H9 (cell line): ENCODE measurements around the gene GPR155. TPM values are rescaled to one million over a fixed set of nuclear protein-coding genes. Genes with fewer than 3 reads are reported as not detected.

ENCODE experiments used
- DNase-seq: peaks from one replicate; pipeline ENCODE4 v3.0.0-alpha.2; 2017
- H2AFZ ChIP-seq: one replicate; pipeline ENCODE4 v1.6.1; 2013; ENCODE audit warnings: mild to moderate bottlenecking, low read length, control low read depth, moderate library complexity
- H2AK5ac ChIP-seq: 2 replicates; pipeline ENCODE4 v1.6.1; 2013; ENCODE audit warnings: low read length, control low read depth, mixed read lengths; ENCODE audit not compliant: insufficient read length
- H2BK120ac ChIP-seq: one replicate; pipeline ENCODE4 v1.6.1; 2013; ENCODE audit warnings: low read depth, mild to moderate bottlenecking, low read length, control low read depth, inconsistent platforms; ENCODE audit not compliant: poor library complexity, severe bottlenecking
- H2BK12ac ChIP-seq: 2 replicates; pipeline ENCODE4 v1.6.1; 2013; ENCODE audit warnings: low read length, control low read depth, mixed read lengths, low read depth; ENCODE audit not compliant: insufficient read length
- H2BK15ac ChIP-seq: 2 replicates; pipeline ENCODE4 v1.6.1; 2013; ENCODE audit warnings: low read depth, low read length, control low read depth
- H2BK20ac ChIP-seq: one replicate; pipeline ENCODE4 v1.6.1; 2013; ENCODE audit warnings: low read depth, mild to moderate bottlenecking, low read length, control low read depth, inconsistent platforms; ENCODE audit not compliant: poor library complexity, severe bottlenecking
- H2BK5ac ChIP-seq: 2 replicates; pipeline ENCODE4 v1.6.1; 2013; ENCODE audit warnings: low read length, control low read depth, mixed read lengths; ENCODE audit not compliant: insufficient read length
- H3K14ac ChIP-seq: 2 replicates; pipeline ENCODE4 v1.6.1; 2013; ENCODE audit warnings: low read length, control low read depth; ENCODE audit not compliant: insufficient read depth
- H3K18ac ChIP-seq: 2 replicates; pipeline ENCODE4 v1.6.1; 2013; ENCODE audit warnings: low read depth, mild to moderate bottlenecking, mixed read lengths, low read length, control low read depth; ENCODE audit not compliant: insufficient read length
- H3K23ac ChIP-seq: 2 replicates; pipeline ENCODE4 v1.6.1; 2013; ENCODE audit warnings: low read length, control low read depth, mixed read lengths, low read depth; ENCODE audit not compliant: insufficient read length
- H3K23me2 ChIP-seq: 2 replicates; pipeline ENCODE4 v1.6.1; 2013; ENCODE audit warnings: low read depth, mild to moderate bottlenecking, mixed read lengths, low read length, control low read depth; ENCODE audit not compliant: insufficient read length, poor library complexity, severe bottlenecking
- H3K27ac ChIP-seq: 2 replicates; pipeline ENCODE4 v1.5.1; 2013; ENCODE audit warnings: low read length, control low read depth, mixed read lengths, low read depth; ENCODE audit not compliant: insufficient read length
- H3K27me3 ChIP-seq: 2 replicates; pipeline ENCODE4 v1.6.1; 2013; ENCODE audit warnings: low read length, control low read depth, inconsistent platforms; ENCODE audit not compliant: insufficient read depth
- H3K4ac ChIP-seq: 2 replicates; pipeline ENCODE4 v1.6.1; 2013; ENCODE audit warnings: low read depth, mild to moderate bottlenecking, control low read depth, inconsistent platforms, low read length, moderate library complexity
- H3K4me1 ChIP-seq: 2 replicates; pipeline ENCODE4 v1.6.1; 2013; ENCODE audit warnings: low read length, control low read depth, inconsistent platforms; ENCODE audit not compliant: insufficient read depth
- H3K4me2 ChIP-seq: 2 replicates; pipeline ENCODE4 v1.6.1; 2013; ENCODE audit warnings: low read length, control low read depth, mixed read lengths; ENCODE audit not compliant: insufficient read length, insufficient read depth
- H3K56ac ChIP-seq: 2 replicates; pipeline ENCODE4 v1.6.1; 2013; ENCODE audit warnings: low read depth, mild to moderate bottlenecking, mixed read lengths, low read length, control low read depth; ENCODE audit not compliant: insufficient read length
- H3K79me1 ChIP-seq: 2 replicates; pipeline ENCODE4 v1.6.1; 2013; ENCODE audit warnings: low read depth, mild to moderate bottlenecking, moderate library complexity, low read length, control low read depth, inconsistent platforms; ENCODE audit not compliant: insufficient read depth, poor library complexity, severe bottlenecking
- H3K79me2 ChIP-seq: 2 replicates; pipeline ENCODE4 v1.6.1; 2013; ENCODE audit warnings: low read length, control low read depth, inconsistent platforms; ENCODE audit not compliant: insufficient read depth
- H3K9ac ChIP-seq: 2 replicates; pipeline ENCODE4 v1.6.1; 2013; ENCODE audit warnings: low read length, control low read depth, mixed read lengths; ENCODE audit not compliant: insufficient read length; ENCODE audit errors: extremely low read depth
- H3K9me3 ChIP-seq: one replicate; pipeline ENCODE4 v1.6.1; 2013; ENCODE audit warnings: low read depth, low read length, inconsistent platforms; ENCODE audit not compliant: control insufficient read depth
- H3T11ph ChIP-seq: one replicate; pipeline ENCODE4 v1.6.1; 2013; ENCODE audit warnings: mild to moderate bottlenecking, low read length, control low read depth, inconsistent platforms
- H4K20me1 ChIP-seq: one replicate; pipeline ENCODE4 v1.6.1; 2013; ENCODE audit not compliant: control insufficient read depth, insufficient read length, insufficient read depth
- H4K5ac ChIP-seq: 2 replicates; pipeline ENCODE4 v1.6.1; 2013; ENCODE audit warnings: low read depth, mild to moderate bottlenecking, mixed read lengths, low read length, control low read depth; ENCODE audit not compliant: insufficient read length
- H4K8ac ChIP-seq: replicated peaks from 2 replicates; pipeline ENCODE4 v1.6.1; 2013; ENCODE audit warnings: low read length, control low read depth, mixed read lengths, low read depth; ENCODE audit not compliant: insufficient read length
- H4K91ac ChIP-seq: 2 replicates; pipeline ENCODE4 v1.6.1; 2013; ENCODE audit warnings: low read depth, mild to moderate bottlenecking, moderate library complexity, mixed read lengths, low read length, control low read depth; ENCODE audit not compliant: insufficient read length
- H3K27ac Mint-ChIP-seq, 3 experiments: 2 replicates in 2 of 3; 3 replicates in 1 of 3; pipeline ENCODE4 v1.8.0; 2020 to 2021; ENCODE audit warnings: mixed read lengths in 3 of 3, mild to moderate bottlenecking in 1 of 3, moderate library complexity in 1 of 3
- H3K27me3 Mint-ChIP-seq: 2 replicates; pipeline ENCODE4 v1.8.0; 2021; ENCODE audit warnings: low read depth, mild to moderate bottlenecking, moderate library complexity, mixed read lengths
- H3K36me3 Mint-ChIP-seq, 3 experiments: 2 replicates in 2 of 3; 3 replicates in 1 of 3; pipeline ENCODE4 v1.8.0; 2020 to 2021; ENCODE audit warnings: low read depth in 3 of 3, mixed read lengths in 3 of 3; ENCODE audit not compliant: insufficient read depth in 1 of 3
- H3K4me1 Mint-ChIP-seq, 2 experiments: 2 replicates each; pipeline ENCODE4 v1.8.0; 2020; ENCODE audit warnings: mixed read lengths in 2 of 2
- H3K4me3 Mint-ChIP-seq, 2 experiments: 2 replicates in 1 of 2; 3 replicates in 1 of 2; pipeline ENCODE4 v1.8.0; 2020 to 2021; ENCODE audit warnings: mild to moderate bottlenecking in 2 of 2, mixed read lengths in 2 of 2, moderate library complexity in 1 of 2
- H3K9me3 Mint-ChIP-seq, 2 experiments: 2 replicates in 1 of 2; 3 replicates in 1 of 2; pipeline ENCODE4 v1.8.0; 2020; ENCODE audit warnings: mild to moderate bottlenecking in 2 of 2, mixed read lengths in 2 of 2, moderate library complexity in 1 of 2
- WGBS: extraction: QIAGEN DNeasy Blood & Tissue Kit; methylation state at CpG from one replicate; pipeline ENCODE4 v1.1.7; 2013; ENCODE audit warnings: missing lambda C conversion rate, low lambda C conversion rate, mixed read lengths; ENCODE audit not compliant: insufficient read length; ENCODE audit errors: extremely low coverage; 5-methylcytosine and 5-hydroxymethylcytosine counted together
- total RNA-seq: library from RNA; stranded (reverse); gene quantifications from 2 replicates; pipeline ENCODE4 v1.2.1, GENCODE V29; 2021
- TF ChIP-seq, protein P1 (sequence below): fragments of 200-600 bp; sonication (generic); conservative IDR thresholded peaks from 3 replicates; pipeline ENCODE4 v1.8.0; 2021; ENCODE audit warnings: antibody characterized with exemption, mild to moderate bottlenecking

GPR155 gene
- total RNA-seq, 1 experiment from 2014 or later, result 0.35 TPM

GRCh38 chr2:174431902-174432301 is 54.9 kb downstream of the GPR155 start:
- Histone ChIP-seq H3K79me1 (no peaks in the 10 kb centered on the region), H4K8ac (no peak overlapping the region), H3K18ac (no peak overlapping the region), H4K20me1 (no peaks in the 10 kb centered on the region), H3K23me2 (no peaks in the 10 kb centered on the region), H3K9ac (no peak overlapping the region), H3K56ac (no peak overlapping the region), H3K79me2 (no peaks in the 10 kb centered on the region), H3K4me1 (no peaks in the 10 kb centered on the region), H2BK20ac (no peak overlapping the region), H3K23ac (no peak overlapping the region), H4K5ac (no peak overlapping the region), H3K9me3 (no peaks in the 10 kb centered on the region), H2BK120ac (no peak overlapping the region), H2BK15ac (no peak overlapping the region), H3K4ac (no peak overlapping the region), H3K14ac (no peak overlapping the region), H3T11ph (no peak overlapping the region), H2AK5ac (no peak overlapping the region), H2AFZ (no peak overlapping the region), H2BK12ac (no peak overlapping the region), H3K4me2 (no peak overlapping the region), H2BK5ac (no peak overlapping the region), H3K27me3 (no peaks in the 10 kb centered on the region), H3K27ac (no peak overlapping the region), H4K91ac (no peak overlapping the region)
- peaks cover 2 to 3% of the 10 kb centered on the region in 2 experiments; a peak in 3 of 5 replicates for H3K9me3 Mint-ChIP-seq
- H3K4me1 Mint-ChIP-seq, result no peaks in the 10 kb centered on the region; a peak in 1 of 4 replicates
- TF ChIP-seq, protein P1, sequence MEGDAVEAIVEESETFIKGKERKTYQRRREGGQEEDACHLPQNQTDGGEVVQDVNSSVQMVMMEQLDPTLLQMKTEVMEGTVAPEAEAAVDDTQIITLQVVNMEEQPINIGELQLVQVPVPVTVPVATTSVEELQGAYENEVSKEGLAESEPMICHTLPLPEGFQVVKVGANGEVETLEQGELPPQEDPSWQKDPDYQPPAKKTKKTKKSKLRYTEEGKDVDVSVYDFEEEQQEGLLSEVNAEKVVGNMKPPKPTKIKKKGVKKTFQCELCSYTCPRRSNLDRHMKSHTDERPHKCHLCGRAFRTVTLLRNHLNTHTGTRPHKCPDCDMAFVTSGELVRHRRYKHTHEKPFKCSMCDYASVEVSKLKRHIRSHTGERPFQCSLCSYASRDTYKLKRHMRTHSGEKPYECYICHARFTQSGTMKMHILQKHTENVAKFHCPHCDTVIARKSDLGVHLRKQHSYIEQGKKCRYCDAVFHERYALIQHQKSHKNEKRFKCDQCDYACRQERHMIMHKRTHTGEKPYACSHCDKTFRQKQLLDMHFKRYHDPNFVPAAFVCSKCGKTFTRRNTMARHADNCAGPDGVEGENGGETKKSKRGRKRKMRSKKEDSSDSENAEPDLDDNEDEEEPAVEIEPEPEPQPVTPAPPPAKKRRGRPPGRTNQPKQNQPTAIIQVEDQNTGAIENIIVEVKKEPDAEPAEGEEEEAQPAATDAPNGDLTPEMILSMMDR, result no peak
- DNase-seq, result no peak
- H3K27ac Mint-ChIP-seq, result no peak overlapping the region
- no peak overlapping the region for H3K4me3 Mint-ChIP-seq
- WGBS, result no CpG with 5 or more reads among the region's 1 CpG
- peaks cover 5 to 19% (median 14%) of the 10 kb centered on the region in 3 experiments for H3K36me3 Mint-ChIP-seq
- H3K27me3 Mint-ChIP-seq, result no peaks in the 10 kb centered on the region
